KMS-11 (cell line): Measurements from ENCODE around the gene BTBD10.

Experiments
- H2AFZ ChIP-seq: fragments of 200-600 bp; sonication (generic); 2 replicates; pipeline ENCODE4 v1.6.1; 2016; ENCODE audit warnings: antibody characterized with exemption, mixed run types, low read depth
- H3K27ac ChIP-seq: fragments of 200-600 bp; sonication (generic); 2 replicates; pipeline ENCODE4 v1.6.1; 2016; ENCODE audit warnings: mild to moderate bottlenecking, mixed run types
- H3K27me3 ChIP-seq: fragments of 200-600 bp; sonication (generic); 2 replicates; pipeline ENCODE4 v1.6.1; 2017; ENCODE audit warnings: mild to moderate bottlenecking, low read depth, mixed run types, moderate library complexity; ENCODE audit not compliant: insufficient read depth
- H3K36me3 ChIP-seq: fragments of 200-600 bp; sonication (generic); 2 replicates; pipeline ENCODE4 v1.6.1; 2017; ENCODE audit warnings: mild to moderate bottlenecking, mixed run types; ENCODE audit not compliant: insufficient read depth
- H3K4me1 ChIP-seq: fragments of 200-600 bp; sonication (generic); 2 replicates; pipeline ENCODE4 v1.6.1; 2016; ENCODE audit warnings: mild to moderate bottlenecking, low read depth, mixed run types; ENCODE audit not compliant: poor library complexity, severe bottlenecking
- H3K4me2 ChIP-seq: fragments of 200-600 bp; sonication (generic); 2 replicates; pipeline ENCODE4 v1.7.0; 2016; ENCODE audit warnings: mild to moderate bottlenecking, mixed run types
- H3K4me3 ChIP-seq: fragments of 200-600 bp; sonication (generic); IDR thresholded peaks from 2 replicates; pipeline ENCODE4 v1.6.1; 2017; ENCODE audit warnings: low read depth, low read length, mixed read lengths; ENCODE audit not compliant: insufficient read depth
- H3K79me2 ChIP-seq: fragments of 200-600 bp; sonication (generic); 2 replicates; pipeline ENCODE4 v1.6.1; 2016; ENCODE audit warnings: low read depth, mixed run types; ENCODE audit not compliant: insufficient read depth
- H3K9ac ChIP-seq: fragments of 200-600 bp; sonication (generic); 2 replicates; pipeline ENCODE4 v1.6.1; 2016; ENCODE audit warnings: mild to moderate bottlenecking, mixed run types
- H4K20me1 ChIP-seq: fragments of 200-600 bp; sonication (generic); 2 replicates; pipeline ENCODE4 v1.6.1; 2016; ENCODE audit warnings: mild to moderate bottlenecking, mixed run types; ENCODE audit not compliant: insufficient read depth
- CTCF ChIP-seq: fragments of 200-600 bp; sonication (generic); conservative IDR thresholded peaks from 2 replicates; pipeline ENCODE4 v1.6.1; 2017; ENCODE audit warnings: low read depth, mild to moderate bottlenecking, antibody characterized with exemption, low read length, moderate library complexity, mixed read lengths

The BTBD10 gene

GRCh38 chr11:13384908-13385640, 77.9 kb downstream of the BTBD10 start:
- Histone ChIP-seq H3K27me3 (no peaks in the 10 kb centered on the region), H3K4me1 (peaks cover 4% of the 10 kb centered on the region), H3K4me2 (no peak overlapping the region), H4K20me1 (no peaks in the 10 kb centered on the region), H3K9ac (no peak overlapping the region), H2AFZ (no peak overlapping the region), H3K36me3 (0 out of 2 replicates have a peak, but pooled peaks cover 6% of the 10 kb centered on the region), H3K27ac (no peak overlapping the region), H3K4me3 (no peak overlapping the region), H3K79me2 (no peaks in the 10 kb centered on the region)
- peak; percentile 63 for TF ChIP-seq CTCF

GRCh38 chr11:13382751-13383150, 80.3 kb downstream of the BTBD10 start:
- H3K27ac ChIP-seq: no peak overlapping the region
- TF ChIP-seq CTCF: no peak
- no peak overlapping the region for H2AFZ ChIP-seq
- no peaks in the 10 kb centered on the region for H3K79me2 ChIP-seq
- H3K36me3 ChIP-seq: 0 out of 2 replicates have a peak, but pooled peaks cover 3% of the 10 kb centered on the region
- H4K20me1 ChIP-seq: no peaks in the 10 kb centered on the region
- no peaks in the 10 kb centered on the region for H3K27me3 ChIP-seq
- no peak overlapping the region for H3K4me2 ChIP-seq
- no peak overlapping the region for H3K4me3 ChIP-seq
- peaks cover 2% of the 10 kb centered on the region for H3K4me1 ChIP-seq
- no peak overlapping the region for H3K9ac ChIP-seq

- no peak for TF ChIP-seq CTCF
- no peaks in the 10 kb centered on the region for H4K20me1 ChIP-seq
- no peak overlapping the region for H2AFZ ChIP-seq
- no peaks in the 10 kb centered on the region for H3K27me3 ChIP-seq
- no peak overlapping the region for H3K9ac ChIP-seq
- no peak overlapping the region for H3K27ac ChIP-seq
- no peak overlapping the region for H3K4me2 ChIP-seq
- no peak overlapping the region for H3K4me3 ChIP-seq
- H3K4me1 ChIP-seq: no peaks in the 10 kb centered on the region
- H3K36me3 ChIP-seq: no peaks in the 10 kb centered on the region
- H3K79me2 ChIP-seq: no peaks in the 10 kb centered on the region
Measured at GRCh38 chr11:13380731-13381130, 82.3 kb downstream of the BTBD10 start.

- no peaks in the 10 kb centered on the region for H3K36me3 ChIP-seq
- no peak overlapping the region for H3K9ac ChIP-seq
- TF ChIP-seq CTCF: no peak
Measured at GRCh38 chr11:13378316-13378715, 84.7 kb downstream of the BTBD10 start.

More at GRCh38 chr11:13378316-13378715, 84.7 kb downstream of the BTBD10 start:
- no peak overlapping the region for H3K27ac ChIP-seq
- H2AFZ ChIP-seq: no peak overlapping the region
- no peaks in the 10 kb centered on the region for H3K27me3 ChIP-seq
- no peaks in the 10 kb centered on the region for H3K79me2 ChIP-seq
- H3K4me2 ChIP-seq: no peak overlapping the region
- H3K4me3 ChIP-seq: no peak overlapping the region
- H3K4me1 ChIP-seq: no peaks in the 10 kb centered on the region
- H4K20me1 ChIP-seq: no peaks in the 10 kb centered on the region
